Measurements from ENCODE around the gene AKNA. TPM values are rescaled to one million over a fixed set of nuclear protein-coding genes. Genes with fewer than 3 reads are reported as not detected.

The AKNA gene
- total RNA-seq, 1 donor from 2014 or later = 24.6 TPM

DNA sequence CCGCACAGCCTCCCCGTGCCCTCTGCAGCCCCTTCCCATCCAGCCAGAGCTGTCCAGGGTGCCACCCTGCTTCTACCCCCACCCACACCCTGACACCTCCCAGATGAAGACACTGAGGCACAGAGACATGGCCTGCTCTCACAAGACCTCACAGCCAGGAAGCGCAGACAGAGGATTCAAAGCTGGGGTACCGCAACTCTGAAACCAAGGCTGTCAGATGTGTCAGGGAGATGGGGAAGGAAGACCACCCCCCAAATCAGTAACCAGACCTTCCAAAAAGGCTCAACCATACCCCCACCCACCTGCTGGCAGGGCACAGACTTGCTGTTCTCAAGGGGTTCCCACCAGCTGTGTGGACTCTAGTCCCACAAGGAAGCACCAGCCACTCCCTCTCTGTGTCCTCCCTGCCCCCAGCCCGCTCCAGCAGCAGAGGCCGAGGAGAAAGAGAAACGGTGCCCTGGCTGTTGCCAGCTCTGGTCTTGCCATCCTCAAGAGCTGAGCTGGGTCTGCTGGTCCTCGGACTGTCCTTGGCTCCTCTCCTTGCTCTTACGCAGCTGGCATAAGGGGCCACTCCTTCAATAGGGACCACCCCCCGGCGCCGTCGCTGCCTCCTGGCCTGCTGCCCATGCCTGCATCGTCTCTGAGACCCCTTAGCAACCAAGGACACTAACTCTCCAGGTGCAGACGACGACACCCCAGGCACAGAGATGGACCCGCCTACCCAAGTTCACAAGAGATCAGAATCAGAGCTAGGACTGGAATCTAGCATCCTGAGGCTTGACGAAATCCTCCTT lies 699 bp downstream of the AKNA start:
- Mint-ChIP-seq H3K36me3 (ENCODE audit: insufficient read depth) (no peaks in the 10 kb centered on the region), H3K27ac (no peak overlapping the region), H3K9me3 (ENCODE audit: low read depth) (no peaks in the 10 kb centered on the region), H3K4me1 (ENCODE audit: low read depth) (peaks cover 25% of the 10 kb centered on the region), H3K27me3 (no peaks in the 10 kb centered on the region), H3K4me3 (ENCODE audit: low read depth) (peak overlapping the region; percentile 76)
- DNase-seq (ENCODE audit: low spot score, unreplicated experiment) = no peak
- TF ChIP-seq, protein P1, sequence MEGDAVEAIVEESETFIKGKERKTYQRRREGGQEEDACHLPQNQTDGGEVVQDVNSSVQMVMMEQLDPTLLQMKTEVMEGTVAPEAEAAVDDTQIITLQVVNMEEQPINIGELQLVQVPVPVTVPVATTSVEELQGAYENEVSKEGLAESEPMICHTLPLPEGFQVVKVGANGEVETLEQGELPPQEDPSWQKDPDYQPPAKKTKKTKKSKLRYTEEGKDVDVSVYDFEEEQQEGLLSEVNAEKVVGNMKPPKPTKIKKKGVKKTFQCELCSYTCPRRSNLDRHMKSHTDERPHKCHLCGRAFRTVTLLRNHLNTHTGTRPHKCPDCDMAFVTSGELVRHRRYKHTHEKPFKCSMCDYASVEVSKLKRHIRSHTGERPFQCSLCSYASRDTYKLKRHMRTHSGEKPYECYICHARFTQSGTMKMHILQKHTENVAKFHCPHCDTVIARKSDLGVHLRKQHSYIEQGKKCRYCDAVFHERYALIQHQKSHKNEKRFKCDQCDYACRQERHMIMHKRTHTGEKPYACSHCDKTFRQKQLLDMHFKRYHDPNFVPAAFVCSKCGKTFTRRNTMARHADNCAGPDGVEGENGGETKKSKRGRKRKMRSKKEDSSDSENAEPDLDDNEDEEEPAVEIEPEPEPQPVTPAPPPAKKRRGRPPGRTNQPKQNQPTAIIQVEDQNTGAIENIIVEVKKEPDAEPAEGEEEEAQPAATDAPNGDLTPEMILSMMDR (IDR thresholded peaks at IDR 0.05; ENCODE audit: unreplicated experiment) = no peak

DNA sequence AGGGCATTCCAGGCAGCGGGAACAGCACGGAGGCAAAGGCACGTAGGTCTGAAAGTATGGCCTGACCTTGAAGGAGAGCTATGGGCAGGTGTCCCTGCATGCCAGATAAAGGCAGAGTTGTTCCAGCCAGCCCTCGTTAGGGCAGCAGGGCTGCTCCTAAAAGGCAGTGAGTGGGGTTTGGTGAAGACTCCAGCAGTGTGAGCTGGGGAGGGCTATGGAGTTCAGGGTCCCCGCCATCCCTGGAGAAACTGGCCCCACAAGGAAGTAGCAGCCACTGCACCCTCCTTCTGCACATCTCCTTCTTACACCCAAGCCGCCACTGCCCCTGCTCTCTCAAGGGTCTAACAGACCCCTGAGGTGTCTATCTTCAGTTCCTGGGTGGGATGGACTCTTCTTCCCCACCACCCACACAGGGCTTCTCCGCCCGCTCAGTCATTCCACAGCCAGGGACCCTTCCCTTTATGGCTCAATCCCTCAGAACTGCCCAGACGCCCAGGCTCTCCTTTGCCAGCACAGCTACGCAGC lies 1.4 kb downstream of the AKNA start:
- H3K27ac Mint-ChIP-seq = no peak overlapping the region
- H3K27me3 Mint-ChIP-seq = no peaks in the 10 kb centered on the region
- no peaks in the 10 kb centered on the region for H3K9me3 Mint-ChIP-seq (ENCODE audit: low read depth)
- peaks cover 25% of the 10 kb centered on the region for H3K4me1 Mint-ChIP-seq (ENCODE audit: low read depth)
- H3K4me3 Mint-ChIP-seq (ENCODE audit: low read depth) = peak overlapping the region; percentile 76
- no peak for DNase-seq (ENCODE audit: low spot score, unreplicated experiment)
- TF ChIP-seq, protein P1 (IDR thresholded peaks at IDR 0.05; ENCODE audit: unreplicated experiment) = no peak
- H3K36me3 Mint-ChIP-seq (ENCODE audit: insufficient read depth) = no peaks in the 10 kb centered on the region

DNA sequence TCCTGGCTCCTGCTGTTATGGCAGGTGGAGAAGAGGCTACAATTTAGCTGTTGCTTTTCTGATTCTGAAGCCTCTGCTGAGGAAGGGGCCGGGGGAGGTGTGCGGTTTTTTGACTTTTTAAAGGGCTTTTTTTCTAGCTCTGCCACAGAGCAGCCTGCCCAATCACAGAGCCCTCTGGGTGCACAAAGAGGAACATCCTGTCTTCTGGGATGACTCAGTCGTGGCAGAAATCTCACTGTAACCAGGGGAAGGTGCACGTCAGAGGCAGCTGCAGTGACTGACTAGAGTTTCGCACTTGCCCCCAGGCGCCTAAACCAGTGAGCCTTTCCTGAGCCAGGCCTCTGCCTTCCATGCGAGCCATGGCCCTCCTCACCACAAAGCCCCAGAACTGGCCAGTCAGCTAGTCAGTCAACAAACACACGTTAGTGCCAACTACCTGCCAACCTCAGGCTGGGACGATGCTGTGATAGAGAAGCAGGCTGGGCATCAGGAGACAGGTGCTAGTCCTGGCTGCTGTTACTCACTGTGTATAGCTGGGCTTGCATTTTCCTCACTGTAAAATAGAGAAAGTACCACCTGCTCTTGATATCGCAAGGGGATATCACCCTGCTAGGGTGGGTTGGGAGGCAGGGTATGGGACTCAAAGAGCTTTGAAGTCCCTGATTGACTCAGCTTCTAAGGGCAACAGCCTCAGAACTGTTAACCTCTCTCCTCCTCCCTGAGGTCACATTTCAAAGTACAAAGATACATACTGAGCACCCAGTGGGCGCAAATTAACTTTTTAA lies 2.2 kb downstream of the AKNA start:
- no peaks in the 10 kb centered on the region for H3K9me3 Mint-ChIP-seq (ENCODE audit: low read depth)
- H3K4me1 Mint-ChIP-seq (ENCODE audit: low read depth) = peaks cover 24% of the 10 kb centered on the region
- peak overlapping the region; percentile 44 for H3K4me3 Mint-ChIP-seq (ENCODE audit: low read depth)
- DNase-seq (ENCODE audit: low spot score, unreplicated experiment) = no peak
- H3K27me3 Mint-ChIP-seq = no peaks in the 10 kb centered on the region
- H3K36me3 Mint-ChIP-seq (ENCODE audit: insufficient read depth) = no peaks in the 10 kb centered on the region
- TF ChIP-seq, protein P1 (IDR thresholded peaks at IDR 0.05; ENCODE audit: unreplicated experiment) = no peak
- H3K27ac Mint-ChIP-seq = no peak overlapping the region

DNA sequence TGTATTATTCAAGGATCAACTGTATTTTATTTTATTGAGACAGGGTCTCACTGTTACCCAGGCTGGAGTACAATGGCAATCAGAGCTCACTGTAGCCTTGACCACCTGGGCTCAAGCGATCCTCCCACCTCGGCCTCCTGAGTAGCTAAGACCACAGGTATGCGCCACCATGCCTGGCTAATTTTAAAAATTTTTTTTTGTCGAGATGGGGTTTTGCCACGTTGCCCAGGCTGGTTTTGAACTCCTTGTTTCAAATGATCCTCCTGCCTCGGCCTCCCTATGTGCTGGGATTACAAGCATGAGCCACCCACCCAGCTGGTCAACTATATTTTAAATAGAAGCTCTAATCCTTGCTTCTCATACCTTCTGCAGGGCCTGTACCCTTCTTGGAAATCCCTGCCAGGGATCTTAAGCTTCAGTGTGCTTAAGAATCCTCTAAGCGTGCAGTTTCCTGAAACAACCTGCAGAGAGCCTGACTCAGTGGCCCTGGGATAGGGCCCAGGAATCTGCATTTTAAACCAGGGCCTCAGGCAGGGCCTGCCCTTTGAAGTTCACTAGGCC lies 2.9 kb downstream of the AKNA start:
- Mint-ChIP-seq H3K27me3 (no peaks in the 10 kb centered on the region), H3K4me3 (ENCODE audit: low read depth) (no peak overlapping the region), H3K4me1 (ENCODE audit: low read depth) (peaks cover 22% of the 10 kb centered on the region), H3K9me3 (ENCODE audit: low read depth) (no peaks in the 10 kb centered on the region), H3K27ac (no peak overlapping the region), H3K36me3 (ENCODE audit: insufficient read depth) (peaks cover 4% of the 10 kb centered on the region)
- DNase-seq (ENCODE audit: low spot score, unreplicated experiment) = no peak
- TF ChIP-seq, protein P1 (IDR thresholded peaks at IDR 0.05; ENCODE audit: unreplicated experiment) = no peak

DNA sequence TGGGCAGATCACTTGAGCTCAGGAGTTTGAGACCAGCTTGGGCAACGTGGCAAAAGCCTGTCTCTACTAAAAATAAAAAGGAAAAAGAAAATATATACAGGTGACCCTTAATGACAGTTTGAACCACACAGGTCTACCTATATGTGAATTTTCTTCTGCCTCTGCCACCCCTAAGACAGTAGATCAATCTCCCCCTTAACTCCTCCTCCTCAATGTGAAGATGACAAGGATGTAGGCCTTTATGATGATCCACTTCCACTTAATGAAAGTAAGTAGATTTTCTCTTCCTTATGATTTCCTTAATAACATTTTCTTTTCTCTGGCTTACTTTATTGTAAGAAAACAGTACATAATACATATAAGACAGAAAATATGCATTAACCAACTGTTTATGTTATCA lies 3.4 kb downstream of the AKNA start:
- no peak overlapping the region for H3K27ac Mint-ChIP-seq
- no peaks in the 10 kb centered on the region for H3K9me3 Mint-ChIP-seq (ENCODE audit: low read depth)
- no peak for DNase-seq (ENCODE audit: low spot score, unreplicated experiment)
- no peaks in the 10 kb centered on the region for H3K27me3 Mint-ChIP-seq
- no peak overlapping the region for H3K4me3 Mint-ChIP-seq (ENCODE audit: low read depth)
- H3K4me1 Mint-ChIP-seq (ENCODE audit: low read depth) = peaks cover 22% of the 10 kb centered on the region
- TF ChIP-seq, protein P1 (IDR thresholded peaks at IDR 0.05; ENCODE audit: unreplicated experiment) = no peak
- H3K36me3 Mint-ChIP-seq (ENCODE audit: insufficient read depth) = peaks cover 4% of the 10 kb centered on the region

Measured in progenitor cell of endocrine pancreas (in vitro differentiated cells).